ENCODE results near the gene ADAM10.

GRCh38 chr15:58699769-58700168 lies 49.7 kb downstream of the ADAM10 start:
- TF ChIP-seq CTCF (conservative IDR thresholded peaks at IDR 0.05; ENCODE audit: low read depth, low read length), result no peak
- no peak for TF ChIP-seq EZH2phosphoT487 (IDR thresholded peaks at IDR 0.05; ENCODE audit: borderline replicate concordance, low read length)
- no peak for TF ChIP-seq EZH2 (IDR thresholded peaks at IDR 0.05; ENCODE audit: low read length, unreplicated experiment)

All from PC-3 (cell line).